Smooth muscle cell (in vitro differentiated cells): ENCODE results near the gene SERPINB6. TPM values are rescaled to one million over a fixed set of nuclear protein-coding genes. Genes with fewer than 3 reads are reported as not detected.

Experiments
- DNase-seq: peaks from one replicate; lab custom pipeline; 2025; ENCODE audit not compliant: unreplicated experiment; lab: John Stamatoyannopoulos, UW
- H2AFZ ChIP-seq: fragments of 200-600 bp; sonication (generic); 2 replicates; pipeline ENCODE4 v1.6.0; 2016; ENCODE audit warnings: antibody characterized with exemption, low read depth, mild to moderate bottlenecking
- H3F3A ChIP-seq: fragments of 200-600 bp; sonication (generic); 2 replicates; pipeline ENCODE4 v1.6.0; 2017; ENCODE audit warnings: antibody characterized with exemption, low read depth
- H3K27ac ChIP-seq: fragments of 200-600 bp; sonication (generic); 2 replicates; pipeline ENCODE4 v1.5.1; 2016; ENCODE audit warnings: low read depth, mild to moderate bottlenecking
- H3K27me3 ChIP-seq: fragments of 200-600 bp; sonication (generic); 2 replicates; pipeline ENCODE4 v1.6.1; 2016; ENCODE audit warnings: low read depth, mild to moderate bottlenecking
- H3K36me3 ChIP-seq: fragments of 200-600 bp; sonication (generic); 2 replicates; pipeline ENCODE4 v1.5.1; 2016; ENCODE audit warnings: low read depth
- H3K4me1 ChIP-seq: fragments of 200-600 bp; sonication (generic); 2 replicates; pipeline ENCODE4 v1.5.1; 2016; ENCODE audit warnings: low read depth
- H3K4me2 ChIP-seq: fragments of 200-600 bp; sonication (generic); 2 replicates; pipeline ENCODE4 v1.6.0; 2016; ENCODE audit warnings: mild to moderate bottlenecking
- H3K4me3 ChIP-seq: fragments of 200-600 bp; sonication (generic); 2 replicates; pipeline ENCODE4 v1.5.1; 2016; ENCODE audit warnings: mild to moderate bottlenecking
- H3K79me2 ChIP-seq: fragments of 200-600 bp; sonication (generic); 2 replicates; pipeline ENCODE4 v1.6.0; 2016; ENCODE audit warnings: low read depth, mild to moderate bottlenecking
- H3K9ac ChIP-seq: fragments of 200-600 bp; sonication (generic); 2 replicates; pipeline ENCODE4 v1.6.0; 2016; ENCODE audit warnings: low read depth
- H3K9me3 ChIP-seq: fragments of 200-600 bp; sonication (generic); replicated peaks from 2 replicates; pipeline ENCODE4 v1.5.1; 2016; ENCODE audit warnings: low read depth
- H4K20me1 ChIP-seq: fragments of 200-600 bp; sonication (generic); 2 replicates; pipeline ENCODE4 v1.6.0; 2016; ENCODE audit warnings: low read depth
- CTCF ChIP-seq: fragments of 200-600 bp; sonication (generic); IDR thresholded peaks from 2 replicates; pipeline ENCODE4 v1.5.1; 2017; ENCODE audit warnings: borderline replicate concordance, mild to moderate bottlenecking, antibody characterized with exemption; ENCODE audit not compliant: insufficient read depth, poor library complexity, severe bottlenecking
- WGBS: methylation state at CpG from one replicate; pipeline ENCODE4 v1.1.7; 2016; ENCODE audit warnings: low lambda C conversion rate; 5-methylcytosine and 5-hydroxymethylcytosine counted together
- polyA plus RNA-seq: library from polyadenylated mRNA; unstranded; fragments of >200 nt; fragmentation: Nextera tagmentation; extraction: Ambion mirVana; gene quantifications from 2 replicates; pipeline ENCODE4 v1.2.1, GENCODE V29; 2016
- total RNA-seq: library from RNA; depleted of rRNA; stranded (reverse); fragments of >200 nt; gene quantifications from 2 replicates; pipeline ENCODE4 v1.2.3, GENCODE V29; 2014

SERPINB6 gene
- total and polyA plus RNA-seq, 2 experiments from 2014 or later = 67.8 to 118 TPM

DNA sequence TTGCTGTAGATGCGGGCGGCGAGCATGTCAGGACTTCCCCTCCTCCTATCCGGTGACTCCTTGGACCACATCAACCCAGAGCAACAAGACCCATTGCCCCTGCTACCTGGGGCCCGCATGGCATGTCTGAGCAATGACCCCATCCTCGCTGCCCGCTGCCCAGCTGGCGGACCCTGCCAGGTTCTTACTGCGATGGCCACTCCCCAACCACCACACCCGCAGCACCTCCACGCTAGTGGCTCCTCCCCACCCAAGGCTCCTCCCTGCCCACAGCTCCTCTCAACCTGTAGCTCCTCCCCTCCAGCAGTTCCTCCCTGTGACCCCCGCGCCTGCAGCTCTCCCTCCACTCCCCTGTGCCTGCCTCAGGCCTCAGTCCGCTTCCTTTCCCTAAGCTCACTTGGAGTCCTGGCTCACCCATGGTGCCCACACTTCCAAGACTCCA is 50.7 kb downstream of the SERPINB6 start:
- WGBS = 97% methylated on average over 14 of the region's 14 CpGs

DNA sequence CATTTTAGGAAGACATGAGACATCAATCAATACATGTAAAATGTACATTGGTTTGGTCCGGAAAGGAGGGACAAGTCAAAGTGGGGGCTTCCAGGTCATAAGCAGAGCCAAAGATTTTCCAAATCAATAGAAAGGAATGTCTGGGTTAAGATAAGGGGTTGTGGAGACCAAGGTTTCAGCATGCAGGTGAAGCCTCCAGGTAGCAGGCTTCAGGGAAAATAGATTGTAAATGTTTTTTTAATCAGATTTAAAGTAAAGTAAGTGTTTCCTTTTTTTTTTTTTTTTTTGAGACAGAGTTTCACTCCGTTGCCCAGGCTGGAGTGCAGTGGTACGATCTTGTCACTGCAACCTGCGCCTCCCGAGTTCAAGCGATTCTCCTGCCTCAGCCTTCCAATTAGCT is 51.5 kb downstream of the SERPINB6 start:
- Histone ChIP-seq H3K36me3 (no peaks in the 10 kb centered on the region), H3K9me3 (no peaks in the 10 kb centered on the region), H3K27me3 (no peaks in the 10 kb centered on the region), H2AFZ (no peak overlapping the region), H3K27ac (no peak overlapping the region), H3K4me2 (no peak overlapping the region), H3K4me3 (no peak overlapping the region), H4K20me1 (no peaks in the 10 kb centered on the region), H3K4me1 (no peaks in the 10 kb centered on the region), H3K79me2 (no peaks in the 10 kb centered on the region), H3F3A (no peaks in the 10 kb centered on the region), H3K9ac (no peak overlapping the region)
- no peak for TF ChIP-seq CTCF
- 91% methylated on average over 6 of the region's 6 CpGs for WGBS
- no peak for DNase-seq

More for the DNA sequence above, 50.7 kb downstream of the SERPINB6 start:
- no peak for TF ChIP-seq CTCF
- H3K4me3 ChIP-seq = no peak overlapping the region
- H3K79me2 ChIP-seq = no peaks in the 10 kb centered on the region
- no peaks in the 10 kb centered on the region for H3K9me3 ChIP-seq
- H3K27ac ChIP-seq = no peak overlapping the region
- H4K20me1 ChIP-seq = no peaks in the 10 kb centered on the region
- no peaks in the 10 kb centered on the region for H3K27me3 ChIP-seq
- no peak overlapping the region for H2AFZ ChIP-seq
- DNase-seq = no peak
- H3F3A ChIP-seq = no peaks in the 10 kb centered on the region
- H3K4me1 ChIP-seq = peaks cover 5% of the 10 kb centered on the region
- H3K36me3 ChIP-seq = no peaks in the 10 kb centered on the region
- H3K4me2 ChIP-seq = no peak overlapping the region
- no peak overlapping the region for H3K9ac ChIP-seq

GRCh38 chr6:2919401-2919800 is 52.0 kb downstream of the SERPINB6 start:
- Histone ChIP-seq H2AFZ (no peak overlapping the region), H3K79me2 (no peaks in the 10 kb centered on the region), H4K20me1 (no peaks in the 10 kb centered on the region), H3K9ac (no peak overlapping the region), H3K27me3 (no peaks in the 10 kb centered on the region), H3K36me3 (no peaks in the 10 kb centered on the region), H3K4me3 (no peak overlapping the region), H3K27ac (no peak overlapping the region), H3K9me3 (no peaks in the 10 kb centered on the region), H3K4me1 (no peaks in the 10 kb centered on the region), H3K4me2 (no peak overlapping the region), H3F3A (no peaks in the 10 kb centered on the region)
- 89% methylated on average over 4 of the region's 4 CpGs for WGBS
- no peak for DNase-seq
- TF ChIP-seq CTCF = no peak

DNA sequence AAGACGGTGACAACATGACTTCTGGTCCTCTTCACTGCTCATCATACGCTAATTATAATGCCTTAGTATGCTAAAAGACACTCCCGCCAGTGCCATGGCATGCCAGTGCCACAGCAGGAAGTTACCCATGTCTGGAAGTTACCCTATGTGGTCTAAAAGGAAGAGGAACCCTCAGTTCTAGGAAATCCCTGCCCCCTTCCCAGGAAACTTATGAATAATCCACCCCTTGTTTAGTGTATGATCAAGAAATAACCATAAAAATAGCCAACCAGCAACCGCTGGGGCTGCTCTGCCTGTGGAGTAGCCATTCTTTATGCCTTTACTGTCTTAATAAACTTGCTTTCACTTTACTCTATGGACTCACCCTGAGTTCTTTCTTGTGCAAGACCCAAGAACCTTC is 52.4 kb downstream of the SERPINB6 start:
- no peaks in the 10 kb centered on the region for H3K9me3 ChIP-seq
- H3K4me1 ChIP-seq = no peaks in the 10 kb centered on the region
- no peaks in the 10 kb centered on the region for H4K20me1 ChIP-seq
- no peak overlapping the region for H3K27ac ChIP-seq
- H3K4me2 ChIP-seq = no peak overlapping the region
- no peaks in the 10 kb centered on the region for H3K79me2 ChIP-seq
- TF ChIP-seq CTCF = no peak
- H3K9ac ChIP-seq = no peak overlapping the region
- DNase-seq = no peak
- no peak overlapping the region for H2AFZ ChIP-seq
- 96% methylated on average over 4 of the region's 4 CpGs for WGBS
- no peaks in the 10 kb centered on the region for H3F3A ChIP-seq
- H3K4me3 ChIP-seq = no peak overlapping the region
- H3K27me3 ChIP-seq = no peaks in the 10 kb centered on the region
- no peaks in the 10 kb centered on the region for H3K36me3 ChIP-seq
